GM18867 (cell line): ENCODE measurements around the gene NISCH.

Source experiments
- ATAC-seq: cut with Tn5 transposase; IDR thresholded peaks from one replicate; pipeline ENCODE4 v1.9.1; 2021; ENCODE audit warnings: mild to moderate bottlenecking, moderate library complexity; ENCODE audit not compliant: unreplicated experiment

Gene NISCH

GRCh38 chr3:52446631-52447511 lies 8.5 kb upstream of the NISCH start:
- ATAC-seq: peak; percentile 50

GRCh38 chr3:52447512-52448355 lies 7.7 kb upstream of the NISCH start:
- ATAC-seq: no peak

- no peak for ATAC-seq
These were observed 4.7 kb upstream of the NISCH start for GRCh38 chr3:52450489-52451236.

DNA sequence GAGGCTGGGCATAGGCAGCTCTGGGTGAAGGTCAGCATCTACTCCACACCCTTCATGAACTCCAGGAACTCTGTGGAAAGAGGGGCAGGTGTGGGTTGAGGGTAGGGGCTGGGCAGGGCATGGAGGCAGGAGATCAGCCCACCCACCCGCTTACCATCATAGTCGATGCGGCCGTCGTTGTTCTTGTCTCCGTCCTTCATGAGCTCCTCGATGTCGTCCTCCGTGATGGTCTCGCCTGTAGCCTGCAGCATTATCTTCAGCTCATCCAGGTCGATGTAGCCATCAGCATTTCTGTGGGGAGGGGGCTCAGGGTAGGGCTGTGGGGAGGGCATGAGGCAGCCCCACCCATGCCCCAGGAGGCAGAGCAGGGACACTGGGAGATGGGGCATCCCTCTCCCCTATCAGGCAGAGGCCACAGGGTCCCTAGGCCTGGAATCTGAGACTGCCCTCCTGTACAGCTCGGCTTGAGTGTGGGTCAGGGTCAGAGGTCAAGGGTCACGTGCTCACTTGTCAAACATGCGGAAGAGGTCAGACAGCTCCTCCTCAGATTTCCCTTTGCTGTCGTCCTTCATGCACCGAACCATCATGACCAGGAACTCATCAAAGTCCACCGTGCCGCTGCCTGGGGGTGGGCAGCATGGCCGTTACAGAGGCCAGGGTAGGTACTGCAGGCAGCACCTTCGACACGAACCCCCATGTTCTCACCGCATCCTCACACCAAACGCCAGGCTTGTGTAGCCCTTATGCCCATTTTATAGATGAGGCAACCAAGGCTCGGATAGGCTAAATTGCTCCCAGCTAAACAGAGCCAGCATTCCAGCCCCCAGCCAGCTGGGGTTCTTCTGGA lies 3.9 kb upstream of the NISCH start:
- ATAC-seq: no peak

- ATAC-seq: no peak
These were observed 3.3 kb upstream of the NISCH start for GRCh38 chr3:52452126-52452525.

GRCh38 chr3:52452570-52453221 lies 2.7 kb upstream of the NISCH start:
- ATAC-seq: no peak

- ATAC-seq: no peak
These were observed 1.7 kb upstream of the NISCH start, which contains the start of gene TNNC1 for GRCh38 chr3:52453496-52454249. Gene TNNC1, minus strand, starts transcription at chr3:52454041. Its CDS starts 26 bp downstream, at chr3:52454015.

GRCh38 chr3:52454250-52454937 lies 1.0 kb upstream of the NISCH start:
- ATAC-seq: no peak

- no peak for ATAC-seq
These were observed 494 bp upstream of the NISCH start for GRCh38 chr3:52454938-52455282.

- ATAC-seq: no peak
These were observed 880 bp downstream of the NISCH start for GRCh38 chr3:52456169-52456799.

DNA sequence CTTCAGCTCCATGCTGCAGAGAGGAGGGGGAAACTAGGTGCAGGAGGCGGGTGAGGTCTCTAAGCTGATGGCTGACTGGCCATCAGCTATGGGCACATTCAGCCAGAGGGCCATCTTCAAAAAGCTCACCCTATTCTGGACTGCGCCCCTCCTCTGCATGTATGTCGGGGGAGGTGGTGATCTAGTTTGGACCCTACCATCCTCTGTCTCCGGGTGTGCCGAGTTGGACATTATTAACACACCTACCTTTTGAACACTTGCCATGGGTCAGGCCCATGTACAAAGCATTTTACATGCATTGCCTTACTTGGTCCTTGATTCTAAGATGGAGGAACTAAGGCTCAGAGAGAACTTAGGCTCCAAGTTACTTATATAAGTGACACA lies 1.4 kb downstream of the NISCH start:
- no peak for ATAC-seq

DNA sequence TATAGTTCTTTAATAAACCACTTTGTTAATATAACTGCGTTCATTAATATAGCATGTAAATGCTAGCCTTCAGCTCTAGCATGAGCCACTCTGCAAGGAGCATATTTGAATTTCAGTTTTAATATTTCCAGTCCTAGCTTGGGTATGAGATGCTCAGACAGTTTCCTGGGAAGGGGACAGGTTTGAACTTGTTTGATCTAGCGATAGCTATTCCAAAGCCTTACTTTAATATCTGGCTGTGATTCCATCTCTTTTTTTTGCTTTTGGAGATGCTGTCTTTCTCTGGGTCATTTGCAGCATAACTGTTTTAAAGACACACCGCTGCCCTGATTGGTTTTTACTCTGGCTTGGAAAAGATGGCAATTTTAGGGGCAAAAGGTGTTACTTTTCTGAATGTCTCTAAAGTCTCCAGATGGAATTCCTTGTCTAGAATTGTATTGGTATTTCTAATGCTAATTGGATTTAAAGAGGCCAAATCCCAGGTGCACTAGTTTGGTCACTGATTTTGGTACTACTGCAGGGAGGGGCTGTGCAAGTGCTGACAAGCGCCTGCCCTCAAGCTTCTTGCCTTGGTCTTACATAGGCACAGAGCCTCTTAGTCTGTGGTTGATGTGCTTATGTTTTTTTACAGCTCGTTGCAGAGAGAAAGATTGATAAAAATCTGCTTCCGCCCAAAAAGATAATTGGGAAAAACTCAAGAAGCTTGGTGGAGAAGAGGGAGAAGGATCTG lies 2.8 kb downstream of the NISCH start:
- no peak for ATAC-seq

DNA sequence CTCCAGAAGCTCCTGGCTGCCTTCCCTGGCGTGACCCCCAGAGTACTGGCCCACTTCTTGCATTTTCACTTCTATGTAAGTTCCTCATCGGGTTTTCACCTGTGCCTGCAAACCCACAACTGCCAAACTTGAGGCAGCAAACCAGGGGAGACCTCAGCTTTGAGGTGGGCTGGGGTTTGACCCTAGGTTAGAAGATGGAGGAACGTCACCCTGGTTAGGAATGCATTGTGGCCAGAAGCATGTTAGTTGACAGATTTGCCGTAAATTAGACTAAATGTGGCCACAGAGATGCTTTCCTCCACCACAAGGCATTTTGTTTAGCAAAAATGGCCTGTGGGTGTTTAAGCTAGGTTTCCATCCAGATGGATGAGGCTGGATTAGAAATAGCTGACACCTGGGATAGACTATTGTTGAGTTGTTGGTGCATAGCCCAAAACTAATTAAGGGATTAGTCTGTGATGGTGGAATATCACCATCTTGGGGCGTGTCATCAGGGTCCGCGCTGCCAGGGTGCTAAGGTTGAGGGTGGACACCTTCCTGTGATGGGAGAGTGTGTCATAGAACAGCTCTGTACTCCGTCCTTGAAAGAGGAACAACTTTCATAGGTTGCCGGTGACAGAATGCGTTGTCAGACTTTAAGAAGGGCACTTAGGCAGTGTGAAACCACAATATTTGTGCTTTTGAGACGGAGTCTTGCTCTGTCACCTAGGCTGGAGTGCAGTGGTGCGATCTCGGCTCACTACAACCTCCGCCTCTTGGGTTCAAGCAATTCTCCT lies 3.6 kb downstream of the NISCH start:
- ATAC-seq: peak; percentile 34

GRCh38 chr3:52461874-52462273 lies 6.5 kb downstream of the NISCH start:
- no peak for ATAC-seq

- ATAC-seq: no peak
These were observed 8.0 kb downstream of the NISCH start for GRCh38 chr3:52463416-52463815.

DNA sequence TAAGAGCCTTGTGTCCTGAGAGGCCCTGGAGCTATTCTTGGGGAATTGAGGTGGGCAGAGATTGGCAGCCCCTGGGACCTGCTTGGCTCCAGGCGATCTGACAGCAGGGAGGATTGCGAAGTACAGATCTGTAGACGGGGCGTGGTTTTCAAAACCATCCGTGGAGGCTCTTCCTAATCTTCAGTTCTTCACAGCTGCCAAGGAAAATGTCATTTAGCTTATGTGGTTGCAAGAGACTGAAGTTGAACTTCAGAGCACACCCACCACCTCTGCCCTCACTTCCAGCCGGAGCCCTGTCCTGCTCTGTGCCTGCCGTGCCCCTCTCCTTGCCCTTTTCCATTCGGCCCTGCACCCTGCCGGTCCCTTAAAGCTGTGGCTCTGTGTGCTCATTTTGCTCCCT lies 12.9 kb downstream of the NISCH start:
- ATAC-seq: no peak

- no peak for ATAC-seq
These were observed 13.6 kb downstream of the NISCH start for GRCh38 chr3:52469001-52469400.
